Stomach (tissue), 9 donors: ENCODE measurements around the gene PCP2. TPM values are rescaled to one million over a fixed set of nuclear protein-coding genes. Genes with fewer than 3 reads are reported as not detected.

ENCODE experiments used
- DNase-seq, 2 donors: peaks; one replicate each; pipeline versions ENCODE4 v3.0.0 to v3.0.0-alpha.2; 2013 to 2019
- H3K27ac ChIP-seq, 5 donors: fragments of 200-600 bp in 4 of 5; sonication (generic) in 4 of 5; one replicate each; pipeline ENCODE4 v1.5.1; 2013 to 2019; ENCODE audit warnings: mild to moderate bottlenecking in 1 of 5, moderate library complexity in 1 of 5
- H3K27me3 ChIP-seq, 3 donors: fragments of 200-600 bp; sonication (generic); one replicate each; pipeline ENCODE4 v1.5.1; 2017 to 2019; ENCODE audit warnings: mixed run types in 1 of 3
- H3K36me3 ChIP-seq, 4 donors: fragments of 200-600 bp; sonication (generic); 1 replicate in 3 of 4; 2 replicates in 1 of 4; pipeline ENCODE4 v1.5.1; 2016 to 2019
- H3K4me1 ChIP-seq, 4 donors: fragments of 200-600 bp; sonication (generic); one replicate each; pipeline ENCODE4 v1.5.1; 2016 to 2019
- H3K4me3 ChIP-seq, 4 donors: fragments of 200-600 bp; sonication (generic) in 3 of 4; one replicate each; pipeline ENCODE4 v1.5.1; 2016 to 2019; ENCODE audit warnings: mild to moderate bottlenecking in 1 of 4
- H3K9me3 ChIP-seq, 4 donors: fragments of 200-600 bp; sonication (generic); one replicate each; pipeline ENCODE4 v1.5.1; 2016 to 2019
- CTCF ChIP-seq, 7 experiments: fragments of 450-650 bp in 4 of 7; fragments of 200-600 bp in 3 of 7; sonication (generic) in 3 of 7; IDR thresholded peaks; one replicate each; pipeline ENCODE4 v1.5.1; 2016 to 2019; ENCODE audit warnings: antibody characterized with exemption in 7 of 7, control low read depth in 2 of 7, mild to moderate bottlenecking in 1 of 7
- EP300 ChIP-seq: sonication (generic); formaldehyde crosslinking; IDR thresholded peaks from one replicate; pipeline ENCODE4 v1.6.1; 2017; ENCODE audit warnings: antibody characterized with exemption
- POLR2A ChIP-seq, 4 donors: fragments of 450-650 bp; IDR thresholded peaks; one replicate each; pipeline ENCODE4 v1.6.1; 2016; ENCODE audit warnings: antibody characterized with exemption in 4 of 4, control low read depth in 2 of 4, mild to moderate bottlenecking in 1 of 4, moderate library complexity in 1 of 4
- POLR2AphosphoS5 ChIP-seq, 3 donors: sonication (generic); formaldehyde crosslinking; IDR thresholded peaks; one replicate each; pipeline ENCODE4 v1.6.1; 2016; ENCODE audit warnings: antibody characterized with exemption in 3 of 3
- WGBS, 5 donors: extraction: QIAGEN DNeasy Blood & Tissue Kit in 3 of 5; methylation state at CpG; one replicate each; pipeline versions ENCODE4 v1.1.5 to v1.1.7; 2013 to 2018; 5-methylcytosine and 5-hydroxymethylcytosine counted together
- intact Hi-C: fragments of 100-400 bp; cut with DNase I; formaldehyde crosslinking; loops from one replicate; pipeline ENCODE4 v1.15.1; 2023; ENCODE audit warnings: low total_unique reads
- polyA plus RNA-seq, 3 donors: library from polyadenylated mRNA; stranded (reverse); fragments of 200-250 nt; gene quantifications; one replicate each; pipeline ENCODE4 v1.2.3, GENCODE V29; 2013
- total RNA-seq, 5 donors: library from RNA; depleted of rRNA; stranded (reverse); fragments of >200 nt; gene quantifications; one replicate each; pipeline versions ENCODE4 v1.1.0 to v1.2.3, GENCODE V29; 2014 to 2016
- donor health status: healthy with polysubstance abuse.
- donor health status: Bipolar disorder and iron deficiency.
- donor health status: healthy.

PCP2 gene
- total and polyA plus RNA-seq, 8 donors: 2.7 to 9.3 (median 4.0) TPM; not detected in 4

DNA sequence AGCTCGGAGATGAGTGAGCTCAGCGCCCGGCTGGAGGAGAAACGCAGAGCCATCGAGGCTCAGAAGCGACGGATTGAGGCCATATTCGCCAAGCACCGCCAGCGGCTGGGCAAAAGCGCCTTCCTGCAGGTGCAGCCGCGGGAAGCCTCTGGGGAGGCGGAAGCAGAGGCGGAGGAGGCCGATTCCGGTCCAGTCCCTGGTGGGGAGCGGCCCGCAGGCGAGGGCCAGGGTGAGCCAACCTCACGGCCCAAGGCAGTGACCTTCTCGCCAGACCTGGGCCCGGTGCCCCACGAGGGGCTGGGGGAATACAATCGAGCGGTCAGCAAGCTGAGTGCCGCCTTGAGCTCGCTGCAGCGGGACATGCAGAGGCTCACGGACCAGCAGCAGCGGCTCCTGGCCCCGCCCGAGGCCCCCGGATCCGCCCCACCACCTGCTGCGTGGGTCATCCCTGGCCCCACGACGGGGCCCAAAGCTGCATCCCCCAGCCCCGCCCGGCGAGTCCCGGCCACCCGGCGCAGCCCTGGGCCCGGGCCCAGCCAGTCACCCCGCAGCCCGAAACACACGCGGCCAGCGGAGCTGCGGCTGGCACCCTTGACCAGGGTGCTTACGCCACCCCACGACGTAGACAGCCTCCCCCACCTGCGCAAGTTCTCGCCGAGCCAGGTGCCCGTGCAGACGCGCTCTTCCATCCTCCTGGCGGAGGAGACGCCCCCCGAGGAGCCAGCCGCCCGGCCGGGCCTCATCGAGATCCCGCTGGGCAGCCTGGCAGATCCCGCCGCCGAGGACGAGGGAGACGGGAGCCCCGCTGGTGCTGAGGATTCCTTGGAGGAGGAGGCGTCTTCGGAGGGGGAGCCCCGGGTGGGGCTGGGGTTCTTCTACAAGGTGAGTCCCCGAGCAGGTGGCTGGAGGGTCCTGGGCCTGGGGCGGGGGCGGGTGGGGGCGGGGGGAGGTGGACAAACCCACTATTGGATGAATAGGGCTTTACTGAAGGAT lies 20.9 kb downstream of the PCP2 start:
- H3K4me3 ChIP-seq: no peak overlapping the region
- no peak overlapping the region for H3K27ac ChIP-seq
- H3K27me3 ChIP-seq: no peaks in the 10 kb centered on the region
- no peak for DNase-seq
- no peaks in the 10 kb centered on the region for H3K9me3 ChIP-seq
- TF ChIP-seq CTCF (IDR thresholded peaks at IDR 0.05) (no peak), EP300 (no peak), POLR2A (IDR thresholded peaks at IDR 0.05) (no peak), POLR2AphosphoS5 (IDR thresholded peaks at IDR 0.05) (no peak)
- 88 to 93% (median 90%) methylated on average over 58 to 81 of the region's 81 CpGs for WGBS, 5 donors
- intact Hi-C loops: no loop called here
- peaks cover 10 to 84% (median 78%) of the 10 kb centered on the region in 4 donors for H3K36me3 ChIP-seq
- peaks cover 4 to 8% (median 7%) of the 10 kb centered on the region in 4 donors for H3K4me1 ChIP-seq

DNA sequence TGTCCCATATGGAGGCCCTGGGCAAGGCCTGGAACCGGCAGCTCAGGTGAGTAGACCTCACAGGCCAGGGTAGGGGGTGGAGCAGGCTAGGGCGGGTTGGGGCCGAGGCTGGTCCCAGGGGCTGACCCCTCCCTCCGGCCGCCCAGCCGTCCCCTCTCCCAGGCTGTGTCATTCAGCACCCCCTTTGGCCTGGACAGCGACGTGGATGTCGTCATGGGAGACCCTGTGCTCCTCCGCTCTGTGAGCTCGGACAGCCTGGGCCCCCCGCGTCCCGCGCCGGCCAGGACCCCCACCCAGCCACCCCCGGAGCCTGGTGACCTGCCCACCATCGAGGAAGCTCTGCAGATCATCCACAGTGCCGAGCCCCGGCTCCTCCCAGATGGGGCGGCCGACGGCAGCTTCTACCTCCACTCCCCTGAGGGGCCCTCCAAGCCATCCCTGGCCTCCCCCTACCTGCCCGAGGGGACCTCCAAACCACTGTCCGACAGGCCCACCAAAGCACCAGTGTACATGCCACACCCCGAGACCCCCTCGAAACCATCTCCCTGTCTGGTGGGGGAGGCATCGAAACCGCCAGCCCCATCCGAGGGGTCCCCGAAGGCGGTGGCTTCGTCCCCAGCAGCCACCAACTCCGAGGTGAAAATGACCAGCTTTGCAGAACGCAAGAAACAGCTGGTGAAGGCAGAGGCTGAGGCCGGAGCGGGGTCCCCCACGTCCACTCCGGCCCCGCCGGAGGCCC lies 21.8 kb downstream of the PCP2 start:
- Histone ChIP-seq H3K27me3 (no peaks in the 10 kb centered on the region), H3K4me3 (no peak overlapping the region), H3K27ac (no peak overlapping the region), H3K4me1 (no peaks in the 10 kb centered on the region), H3K36me3 (peaks cover 10 to 83% (median 75%) of the 10 kb centered on the region in 4 donors), H3K9me3 (no peaks in the 10 kb centered on the region)
- intact Hi-C loops: no loop called here
- TF ChIP-seq EP300: no peak
- TF ChIP-seq POLR2A (IDR thresholded peaks at IDR 0.05): no peak
- no peak for TF ChIP-seq POLR2AphosphoS5 (IDR thresholded peaks at IDR 0.05)
- no peak for TF ChIP-seq CTCF (IDR thresholded peaks at IDR 0.05)
- 86 to 92% (median 89%) methylated on average over 18 to 41 of the region's 41 CpGs for WGBS, 5 donors
- no peak for DNase-seq

DNA sequence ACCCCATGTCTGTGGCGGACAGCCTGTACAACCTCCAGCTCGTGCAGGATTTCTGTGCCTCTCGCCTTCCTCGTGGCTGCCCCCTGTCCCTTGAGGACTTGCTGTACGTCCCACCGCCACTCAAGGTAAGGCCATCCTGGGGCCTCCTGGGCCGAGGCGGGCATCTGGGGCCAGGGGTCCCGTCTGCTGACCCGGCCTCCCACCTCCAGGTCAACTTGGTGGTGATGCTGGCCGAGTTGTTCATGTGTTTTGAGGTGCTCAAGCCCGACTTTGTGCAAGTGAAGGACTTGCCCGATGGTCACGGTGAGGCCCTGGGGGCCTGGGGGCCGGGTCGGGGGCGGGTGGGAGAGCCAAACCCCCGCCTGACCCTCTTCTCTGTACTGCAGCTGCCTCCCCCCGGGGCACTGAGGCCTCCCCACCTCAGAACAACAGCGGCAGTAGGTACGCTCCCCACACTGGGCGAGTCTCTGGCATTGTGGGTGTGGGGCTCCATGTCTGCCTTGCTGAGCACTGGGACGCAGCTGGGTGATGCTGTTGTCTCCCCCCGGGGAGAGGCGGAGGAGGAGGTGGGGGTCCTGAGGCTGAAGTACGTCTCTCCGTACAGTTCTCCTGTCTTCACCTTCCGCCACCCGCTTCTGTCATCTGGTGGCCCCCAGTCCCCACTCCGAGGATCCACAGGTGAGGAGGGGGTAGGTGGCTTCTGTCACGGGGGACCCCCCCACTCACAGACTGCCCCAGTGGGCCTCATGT lies 22.9 kb downstream of the PCP2 start:
- DNase-seq: no peak
- peaks cover 0 to 9% (median 0%) of the 10 kb centered on the region in 3 donors for H3K27me3 ChIP-seq
- no peak overlapping the region for H3K4me3 ChIP-seq
- no peaks in the 10 kb centered on the region for H3K4me1 ChIP-seq
- peaks cover 10 to 86% (median 73%) of the 10 kb centered on the region in 4 donors for H3K36me3 ChIP-seq
- H3K9me3 ChIP-seq: no peaks in the 10 kb centered on the region
- TF ChIP-seq CTCF (IDR thresholded peaks at IDR 0.05) (no peak), POLR2AphosphoS5 (IDR thresholded peaks at IDR 0.05) (no peak), EP300 (no peak), POLR2A (IDR thresholded peaks at IDR 0.05) (no peak)
- intact Hi-C loops: no loop called here
- no peak overlapping the region for H3K27ac ChIP-seq
- 80 to 89% (median 87%) methylated on average over 14 to 31 of the region's 31 CpGs for WGBS, 5 donors
